Activated naive CD8-positive, alpha-beta T cell (primary cell): ENCODE data around the gene AGBL5.
"Not testable (repeated sequence)": the region's sequence is repeated elsewhere in the genome, so short reads cannot be mapped to it uniquely, and the experiment has no call there.

Source experiments
- H3K27ac Mint-ChIP-seq: one replicate; pipeline ENCODE4 v1.8.0; 2021; ENCODE audit warnings: mixed read lengths
- H3K27me3 Mint-ChIP-seq: one replicate; pipeline ENCODE4 v1.8.0; 2021; ENCODE audit warnings: mixed read lengths
- H3K36me3 Mint-ChIP-seq: one replicate; pipeline ENCODE4 v1.8.0; 2021; ENCODE audit warnings: mixed read lengths
- H3K4me1 Mint-ChIP-seq: one replicate; pipeline ENCODE4 v1.8.0; 2021; ENCODE audit warnings: low read depth, mixed read lengths
- H3K4me3 Mint-ChIP-seq: one replicate; pipeline ENCODE4 v1.8.0; 2021; ENCODE audit warnings: mild to moderate bottlenecking, mixed read lengths
- H3K9me3 Mint-ChIP-seq: one replicate; pipeline ENCODE4 v1.8.0; 2021; ENCODE audit warnings: low read depth, mixed read lengths

AGBL5 gene

GRCh38 chr2:27058210-27058609 is 6.7 kb downstream of the AGBL5 start:
- Mint-ChIP-seq H3K27ac (peak overlapping the region; percentile 10), H3K4me3 (no peak overlapping the region), H3K36me3 (peaks cover 3% of the 10 kb centered on the region), H3K27me3 (no peaks in the 10 kb centered on the region), H3K9me3 (no peaks in the 10 kb centered on the region), H3K4me1 (peaks cover 3% of the 10 kb centered on the region)

- Mint-ChIP-seq H3K36me3 (peaks cover 3% of the 10 kb centered on the region), H3K9me3 (no peaks in the 10 kb centered on the region), H3K27ac (no peak overlapping the region), H3K4me1 (peaks cover 5% of the 10 kb centered on the region), H3K4me3 (no peak overlapping the region), H3K27me3 (no peaks in the 10 kb centered on the region)
Observed at GRCh38 chr2:27059141-27059820, 7.8 kb downstream of the AGBL5 start.

- H3K36me3 Mint-ChIP-seq: peaks cover 3% of the 10 kb centered on the region
- H3K4me3 Mint-ChIP-seq: no peak overlapping the region
- H3K4me1 Mint-ChIP-seq: peaks cover 5% of the 10 kb centered on the region
- no peak overlapping the region for H3K27ac Mint-ChIP-seq
- H3K9me3 Mint-ChIP-seq: no peaks in the 10 kb centered on the region
- H3K27me3 Mint-ChIP-seq: no peaks in the 10 kb centered on the region
Observed at GRCh38 chr2:27060323-27060722, 8.9 kb downstream of the AGBL5 start.

GRCh38 chr2:27065128-27065527 is 13.7 kb downstream of the AGBL5 start:
- peaks cover 33% of the 10 kb centered on the region for H3K4me1 Mint-ChIP-seq
- H3K36me3 Mint-ChIP-seq: peaks cover 8% of the 10 kb centered on the region
- no peak overlapping the region for H3K4me3 Mint-ChIP-seq
- no peak overlapping the region for H3K27ac Mint-ChIP-seq
- H3K27me3 Mint-ChIP-seq: no peaks in the 10 kb centered on the region
- no peaks in the 10 kb centered on the region for H3K9me3 Mint-ChIP-seq

- peaks cover 8% of the 10 kb centered on the region for H3K36me3 Mint-ChIP-seq
- H3K9me3 Mint-ChIP-seq: no peaks in the 10 kb centered on the region
- peak overlapping the region; percentile 50 for H3K27ac Mint-ChIP-seq
- no peak overlapping the region for H3K4me3 Mint-ChIP-seq
- peaks cover 44% of the 10 kb centered on the region for H3K4me1 Mint-ChIP-seq
- H3K27me3 Mint-ChIP-seq: no peaks in the 10 kb centered on the region
Observed at GRCh38 chr2:27067385-27067784, 15.9 kb downstream of the AGBL5 start.

GRCh38 chr2:27069436-27069835 is 18.0 kb downstream of the AGBL5 start:
- Mint-ChIP-seq H3K36me3 (peaks cover 5% of the 10 kb centered on the region), H3K9me3 (no peaks in the 10 kb centered on the region), H3K27ac (peak overlapping the region; percentile 83), H3K27me3 (no peaks in the 10 kb centered on the region), H3K4me3 (peak overlapping the region; percentile 98), H3K4me1 (peaks cover 51% of the 10 kb centered on the region)

GRCh38 chr2:27069961-27070618 is 18.6 kb downstream of the AGBL5 start:
- Mint-ChIP-seq H3K36me3 (peaks cover 5% of the 10 kb centered on the region), H3K4me1 (peaks cover 57% of the 10 kb centered on the region), H3K27ac (peak overlapping the region; percentile 95), H3K9me3 (no peaks in the 10 kb centered on the region), H3K27me3 (no peaks in the 10 kb centered on the region), H3K4me3 (peak overlapping the region; percentile 98)

- Mint-ChIP-seq H3K27me3 (no peaks in the 10 kb centered on the region), H3K36me3 (peaks cover 5% of the 10 kb centered on the region), H3K4me3 (peak overlapping the region; percentile 98), H3K27ac (peak overlapping the region; percentile 95), H3K4me1 (peaks cover 59% of the 10 kb centered on the region), H3K9me3 (no peaks in the 10 kb centered on the region)
Observed at GRCh38 chr2:27070653-27071276, 19.3 kb downstream of the AGBL5 start.

GRCh38 chr2:27071277-27071989 is 20.0 kb downstream of the AGBL5 start, which contains the start of gene OST4:
OST4 (minus strand) TSS chr2:27071654.
- H3K27me3 Mint-ChIP-seq: no peaks in the 10 kb centered on the region
- no peaks in the 10 kb centered on the region for H3K9me3 Mint-ChIP-seq
- peak within 1 kb of the TSS; percentile 95 for H3K27ac Mint-ChIP-seq
- peaks cover 5% of the 10 kb centered on the region for H3K36me3 Mint-ChIP-seq
- H3K4me3 Mint-ChIP-seq: peak within 1 kb of the TSS; percentile 98
- H3K4me1 Mint-ChIP-seq: peaks cover 61% of the 10 kb centered on the region

- peak overlapping the region; percentile 88 for H3K4me3 Mint-ChIP-seq
- H3K4me1 Mint-ChIP-seq: peaks cover 62% of the 10 kb centered on the region
- H3K27me3 Mint-ChIP-seq: no peaks in the 10 kb centered on the region
- H3K36me3 Mint-ChIP-seq: peaks cover 5% of the 10 kb centered on the region
- H3K9me3 Mint-ChIP-seq: no peaks in the 10 kb centered on the region
- H3K27ac Mint-ChIP-seq: peak overlapping the region; percentile 90
Observed at GRCh38 chr2:27071990-27072830, 20.7 kb downstream of the AGBL5 start.

GRCh38 chr2:27072920-27073319 is 21.5 kb downstream of the AGBL5 start:
- H3K36me3 Mint-ChIP-seq: peaks cover 5% of the 10 kb centered on the region
- H3K27me3 Mint-ChIP-seq: no peaks in the 10 kb centered on the region
- H3K27ac Mint-ChIP-seq: peak overlapping the region; percentile 90
- H3K4me1 Mint-ChIP-seq: peaks cover 63% of the 10 kb centered on the region
- H3K4me3 Mint-ChIP-seq: peak overlapping the region; percentile 88
- H3K9me3 Mint-ChIP-seq: no peaks in the 10 kb centered on the region

- Mint-ChIP-seq H3K4me1 (peaks cover 56% of the 10 kb centered on the region), H3K36me3 (peaks cover 5% of the 10 kb centered on the region), H3K27me3 (no peaks in the 10 kb centered on the region), H3K4me3 (no peak overlapping the region), H3K9me3 (no peaks in the 10 kb centered on the region), H3K27ac (peak overlapping the region; percentile 41)
Observed at GRCh38 chr2:27073782-27074181, 22.3 kb downstream of the AGBL5 start.

GRCh38 chr2:27074738-27075565 is 23.5 kb downstream of the AGBL5 start:
- Mint-ChIP-seq H3K4me1 (peaks cover 45% of the 10 kb centered on the region), H3K36me3 (no peaks in the 10 kb centered on the region), H3K27me3 (no peaks in the 10 kb centered on the region), H3K27ac (peak overlapping the region; percentile 81), H3K9me3 (no peaks in the 10 kb centered on the region), H3K4me3 (peak overlapping the region; percentile 63)

GRCh38 chr2:27075566-27075871 is 24.1 kb downstream of the AGBL5 start:
- peak overlapping the region; percentile 63 for H3K4me3 Mint-ChIP-seq

More at GRCh38 chr2:27075566-27075871, 24.1 kb downstream of the AGBL5 start:
- not testable (repeated sequence) for H3K27me3 Mint-ChIP-seq, H3K9me3 Mint-ChIP-seq, H3K36me3 Mint-ChIP-seq
- Mint-ChIP-seq H3K4me1 (peaks cover 45% of the 10 kb centered on the region), H3K27ac (peak overlapping the region; percentile 81)
